Measurements from ENCODE around the gene COL4A6.

Gene COL4A6

GRCh38 chrX:108171671-108172070 is 266.6 kb downstream of the COL4A6 start:
- ChIA-PET POLR2A (no interaction called here), CTCF (no interaction called here)
- TF ChIP-seq ZNF146 (tag by site-specific recombination; IDR thresholded peaks at IDR 0.05) (no peak), ZNF354C (tag by site-specific recombination; IDR thresholded peaks at IDR 0.05; ENCODE audit: borderline replicate concordance, low read depth) (no peak), OVOL3 (tag by site-specific recombination; IDR thresholded peaks at IDR 0.05) (no peak), ZNF585B (tag by site-specific recombination; IDR thresholded peaks at IDR 0.05) (no peak), MZF1 (tag by site-specific recombination; IDR thresholded peaks at IDR 0.05; ENCODE audit: borderline replicate concordance) (no peak), KLF9 (tag by site-specific recombination; IDR thresholded peaks at IDR 0.05; ENCODE audit: low read depth) (no peak), ZNF580 (tag by site-specific recombination; IDR thresholded peaks at IDR 0.05) (no peak)
- no peak overlapping the region for H3K27ac ChIP-seq (ENCODE audit: extremely low read depth, low read depth, low read length)
- no peak overlapping the region for H3K4me3 ChIP-seq (ENCODE audit: low read depth, low read length)
- no peaks in the 10 kb centered on the region for H3K36me3 ChIP-seq (ENCODE audit: control insufficient read depth in 2 of 2, insufficient read depth in 1 of 2, low read length in 2 of 2)
- no peaks in the 10 kb centered on the region for H3K4me1 ChIP-seq (ENCODE audit: control insufficient read depth, insufficient read depth, low read length)
- H3K9me3 ChIP-seq (ENCODE audit: control insufficient read depth, insufficient read depth, low read depth, low read length), result no peaks in the 10 kb centered on the region

GRCh38 chrX:108169768-108170167 is 268.5 kb downstream of the COL4A6 start:
- Histone ChIP-seq H3K27ac (ENCODE audit: extremely low read depth, low read depth, low read length) (no peak overlapping the region), H3K4me1 (ENCODE audit: control insufficient read depth, insufficient read depth, low read length) (0 out of 2 replicates have a peak, but pooled peaks cover 2% of the 10 kb centered on the region), H3K36me3 (ENCODE audit: control insufficient read depth in 2 of 2, insufficient read depth in 1 of 2, low read length in 2 of 2) (no peaks in the 10 kb centered on the region), H3K9me3 (ENCODE audit: control insufficient read depth, insufficient read depth, low read depth, low read length) (no peaks in the 10 kb centered on the region), H3K4me3 (ENCODE audit: low read depth, low read length) (no peak overlapping the region)
- ChIA-PET POLR2A (no interaction called here), CTCF (no interaction called here)
- TF ChIP-seq ZNF792 (tag by site-specific recombination; IDR thresholded peaks at IDR 0.05), result no peak
- TF ChIP-seq ZNF416 (tag by site-specific recombination; IDR thresholded peaks at IDR 0.05), result no peak
- no peak for TF ChIP-seq ZNF785 (tag by site-specific recombination; IDR thresholded peaks at IDR 0.05)
- no peak for TF ChIP-seq ZNF561 (tag by site-specific recombination; IDR thresholded peaks at IDR 0.05; ENCODE audit: borderline replicate concordance)
- TF ChIP-seq, protein P1, sequence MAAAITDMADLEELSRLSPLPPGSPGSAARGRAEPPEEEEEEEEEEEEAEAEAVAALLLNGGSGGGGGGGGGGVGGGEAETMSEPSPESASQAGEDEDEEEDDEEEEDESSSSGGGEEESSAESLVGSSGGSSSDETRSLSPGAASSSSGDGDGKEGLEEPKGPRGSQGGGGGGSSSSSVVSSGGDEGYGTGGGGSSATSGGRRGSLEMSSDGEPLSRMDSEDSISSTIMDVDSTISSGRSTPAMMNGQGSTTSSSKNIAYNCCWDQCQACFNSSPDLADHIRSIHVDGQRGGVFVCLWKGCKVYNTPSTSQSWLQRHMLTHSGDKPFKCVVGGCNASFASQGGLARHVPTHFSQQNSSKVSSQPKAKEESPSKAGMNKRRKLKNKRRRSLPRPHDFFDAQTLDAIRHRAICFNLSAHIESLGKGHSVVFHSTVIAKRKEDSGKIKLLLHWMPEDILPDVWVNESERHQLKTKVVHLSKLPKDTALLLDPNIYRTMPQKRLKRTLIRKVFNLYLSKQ (tag by site-specific recombination; IDR thresholded peaks at IDR 0.05; ENCODE audit: borderline replicate concordance), result no peak
- no peak for TF ChIP-seq ZNF239 (tag by site-specific recombination; IDR thresholded peaks at IDR 0.05)
- no peak for TF ChIP-seq ZBTB8A (tag by site-specific recombination; IDR thresholded peaks at IDR 0.05)
- TF ChIP-seq ZNF560 (tag by site-specific recombination; IDR thresholded peaks at IDR 0.05; ENCODE audit: borderline replicate concordance), result no peak
- TF ChIP-seq KLF16 (tag by site-specific recombination; IDR thresholded peaks at IDR 0.05), result no peak
- TF ChIP-seq ZBTB20 (tag by site-specific recombination; IDR thresholded peaks at IDR 0.05), result no peak
- TF ChIP-seq ZSCAN23 (tag by site-specific recombination; IDR thresholded peaks at IDR 0.05), result no peak
- no peak for TF ChIP-seq SP2 (tag by site-specific recombination; IDR thresholded peaks at IDR 0.05)

GRCh38 chrX:108168961-108169740 is 269.1 kb downstream of the COL4A6 start:
- Histone ChIP-seq H3K4me1 (ENCODE audit: control insufficient read depth, insufficient read depth, low read length) (0 out of 2 replicates have a peak, but pooled peaks cover 2% of the 10 kb centered on the region), H3K36me3 (ENCODE audit: control insufficient read depth in 2 of 2, insufficient read depth in 1 of 2, low read length in 2 of 2) (no peaks in the 10 kb centered on the region), H3K27ac (ENCODE audit: extremely low read depth, low read depth, low read length) (no peak overlapping the region), H3K9me3 (ENCODE audit: control insufficient read depth, insufficient read depth, low read depth, low read length) (no peaks in the 10 kb centered on the region), H3K4me3 (ENCODE audit: low read depth, low read length) (no peak overlapping the region)
- ChIA-PET CTCF (interaction anchor here (1.5 kb wide), 1 partner anchor 13 kb away, joined by 3 read pairs; no protein-coding TSS in a partner anchor), POLR2A (no interaction called here)
- TF ChIP-seq ZNF18 (tag by site-specific recombination; IDR thresholded peaks at IDR 0.05) (no peak), ZNF112 (tag by site-specific recombination; IDR thresholded peaks at IDR 0.05) (no peak), ZFP41 (tag by site-specific recombination; IDR thresholded peaks at IDR 0.05; ENCODE audit: borderline replicate concordance) (no peak), SP7 (tag by site-specific recombination; IDR thresholded peaks at IDR 0.05) (no peak), KLF1 (tag by site-specific recombination; IDR thresholded peaks at IDR 0.05) (no peak), ZNF416 (tag by site-specific recombination; IDR thresholded peaks at IDR 0.05) (no peak), ZNF426 (tag by site-specific recombination; IDR thresholded peaks at IDR 0.05) (no peak), PRDM1 (tag by site-specific recombination; IDR thresholded peaks at IDR 0.05) (no peak), HOXA7 (CRISPR knock-in tag; IDR thresholded peaks at IDR 0.05; ENCODE audit: borderline replicate concordance) (no peak), ZNF274 (IDR thresholded peaks at IDR 0.05; ENCODE audit: low read length) (no peak), ZNF274 (tag by site-specific recombination; IDR thresholded peaks at IDR 0.05; ENCODE audit: borderline replicate concordance) (no peak)
- TF ChIP-seq, protein P2, sequence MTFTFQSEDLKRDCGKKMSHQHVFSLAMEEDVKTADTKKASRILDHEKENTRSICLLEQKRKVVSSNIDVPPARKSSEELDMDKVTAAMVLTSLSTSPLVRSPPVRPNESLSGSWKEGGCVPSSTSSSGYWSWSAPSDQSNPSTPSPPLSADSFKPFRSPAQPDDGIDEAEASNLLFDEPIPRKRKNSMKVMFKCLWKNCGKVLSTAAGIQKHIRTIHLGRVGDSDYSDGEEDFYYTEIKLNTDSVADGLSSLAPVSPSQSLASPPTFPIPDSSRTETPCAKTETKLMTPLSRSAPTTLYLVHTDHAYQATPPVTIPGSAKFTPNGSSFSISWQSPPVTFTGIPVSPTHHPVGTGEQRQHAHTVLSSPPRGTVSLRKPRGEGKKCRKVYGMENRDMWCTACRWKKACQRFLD (tag by site-specific recombination; IDR thresholded peaks at IDR 0.05), result no peak
